Measurements from ENCODE around the gene PLIN1.

DNA sequence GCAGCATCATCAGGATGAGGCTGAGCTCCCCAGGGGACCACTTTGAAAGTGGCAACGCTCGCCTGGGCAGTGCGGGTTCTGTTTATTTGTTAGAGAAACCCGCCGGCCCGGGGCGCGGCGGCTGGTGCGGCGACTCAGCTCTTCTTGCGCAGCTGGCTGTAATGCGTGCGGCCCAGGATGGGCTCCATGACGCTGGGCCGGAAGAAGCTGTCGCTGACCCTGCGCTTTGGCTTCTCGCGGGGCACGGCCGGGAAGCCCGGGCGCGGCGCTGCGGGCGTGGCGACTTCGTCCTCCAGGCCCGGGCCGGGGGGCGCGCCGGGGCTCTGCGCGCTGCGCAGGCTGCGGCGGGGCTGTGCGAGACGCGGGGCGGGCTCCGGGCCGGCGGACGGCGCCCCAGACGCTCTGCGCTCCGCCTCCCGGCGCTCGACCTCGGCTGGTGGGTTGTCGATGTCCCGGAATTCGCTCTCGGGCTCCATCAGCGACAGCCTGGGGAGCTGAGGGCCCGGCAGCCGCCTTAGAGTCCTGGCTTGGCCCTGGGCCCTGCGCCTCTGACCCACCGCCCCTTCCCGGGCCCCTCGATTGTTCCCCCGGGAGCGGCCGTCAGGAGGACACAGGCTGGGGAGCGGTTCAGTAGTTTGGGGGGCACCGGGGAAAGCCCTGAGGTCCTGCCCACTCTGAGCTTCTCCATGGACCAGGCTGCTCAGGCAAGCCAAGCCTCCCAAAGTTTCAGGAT, 13.6 kb downstream of the PLIN1 start:
- no peak for TF ChIP-seq GATA3 (IDR thresholded peaks at IDR 0.05; ENCODE audit: low read depth, low read length)
- no peak for TF ChIP-seq GATA2 (IDR thresholded peaks at IDR 0.05; ENCODE audit: low read depth, low read length)

Measured in SH-SY5Y (cell line).